HG02678 (cell line): ENCODE data around the gene ZNF660.

Source experiments
- ATAC-seq: cut with Tn5 transposase; IDR thresholded peaks from one replicate; pipeline ENCODE4 v1.9.1; 2021; ENCODE audit warnings: mild to moderate bottlenecking, moderate library complexity; ENCODE audit not compliant: unreplicated experiment

Gene ZNF660

GRCh38 chr3:44628716-44629115 is 44.0 kb downstream of the ZNF660 start:
- ATAC-seq, result no peak

GRCh38 chr3:44632193-44632592 is 47.4 kb downstream of the ZNF660 start:
- no peak for ATAC-seq

DNA sequence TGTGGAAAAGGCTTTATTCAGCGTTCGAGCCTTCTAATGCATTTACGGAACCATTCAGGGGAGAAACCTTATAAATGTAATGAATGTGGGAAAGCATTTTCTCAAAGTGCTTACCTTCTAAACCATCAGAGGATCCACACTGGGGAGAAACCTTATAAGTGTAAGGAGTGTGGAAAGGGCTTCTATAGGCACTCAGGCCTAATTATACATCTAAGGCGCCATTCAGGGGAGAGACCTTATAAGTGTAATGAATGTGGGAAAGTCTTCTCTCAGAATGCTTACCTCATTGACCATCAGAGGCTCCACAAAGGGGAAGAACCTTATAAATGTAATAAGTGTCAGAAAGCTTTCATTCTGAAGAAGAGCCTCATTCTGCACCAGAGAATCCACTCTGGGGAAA is 57.6 kb downstream of the ZNF660 start:
- no peak for ATAC-seq

DNA sequence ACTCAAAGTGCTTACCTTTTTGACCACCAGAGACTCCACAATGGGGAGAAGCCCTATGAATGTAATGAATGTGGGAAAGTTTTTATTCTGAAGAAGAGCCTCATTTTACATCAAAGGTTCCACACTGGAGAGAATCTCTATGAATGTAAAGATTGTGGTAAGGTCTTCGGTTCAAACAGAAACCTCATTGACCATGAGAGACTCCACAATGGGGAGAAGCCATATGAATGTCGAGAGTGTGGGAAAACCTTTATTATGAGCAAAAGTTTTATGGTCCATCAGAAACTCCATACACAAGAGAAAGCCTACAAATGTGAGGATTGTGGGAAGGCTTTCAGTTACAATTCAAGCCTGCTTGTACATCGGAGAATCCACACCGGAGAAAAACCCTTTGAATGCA is 58.3 kb downstream of the ZNF660 start:
- ATAC-seq, result no peak

GRCh38 chr3:44647771-44648170 is 63.0 kb downstream of the ZNF660 start:
- no peak for ATAC-seq

- peak; percentile 97 for ATAC-seq
Observed at GRCh38 chr3:44648564-44649229, 63.9 kb downstream of the ZNF660 start, which contains the start of gene ZNF35. Gene ZNF35, plus strand, starts transcription at chr3:44648732. Its CDS starts 2,336 bp downstream, at chr3:44651068.
